IMR-90 (cell line): ENCODE results near the gene MBTPS1. TPM values are rescaled to one million over a fixed set of nuclear protein-coding genes. Genes with fewer than 3 reads are reported as not detected.

Experiments
- ATAC-seq: fragments of 200-7000 bp; cut with Tn5 transposase; 2 replicates; pipeline ENCODE4 v1.9.1; 2020; ENCODE audit warnings: low read depth, mild to moderate bottlenecking, moderate library complexity
- BruUV-seq: library from RNA; stranded (reverse); fragments of 400-500 nt; replicated peaks from 2 replicates; lab custom pipeline; 2021; lab: Mats Ljungman, UMichigan
- CTCF ChIA-PET: fragments of 300-600 bp; formaldehyde crosslinking; extraction: SDS; loops from one replicate; lab custom pipeline; 2021; ENCODE audit warnings: antibody characterized with exemption; lab: Yijun Ruan, JAX
- POLR2A ChIA-PET: fragments of 300-600 bp; sonication (Branson Sonifier 250); formaldehyde crosslinking; loops from one replicate; lab custom pipeline; 2022; ENCODE audit warnings: antibody characterized with exemption; ENCODE audit not compliant: unreplicated experiment; lab: Charles Lee
- DNase-seq: peaks from one replicate; pipeline ENCODE4 v3.0.0; 2013
- H2AFZ ChIP-seq: replicated peaks from 2 replicates; pipeline ENCODE3; 2013; ENCODE audit warnings: low read length, mild to moderate bottlenecking; ENCODE audit not compliant: poor library complexity
- H2AK5ac ChIP-seq: 2 replicates; pipeline ENCODE4 v1.6.1; 2013; ENCODE audit warnings: low read depth, low read length, inconsistent platforms
- H2AK9ac ChIP-seq: replicated peaks from 2 replicates; pipeline ENCODE3; 2013; ENCODE audit warnings: mild to moderate bottlenecking, low read depth, low read length, moderate library complexity; ENCODE audit not compliant: poor library complexity
- H2BK120ac ChIP-seq: 2 replicates; pipeline ENCODE4 v1.6.1; 2013; ENCODE audit warnings: low read depth, low read length, inconsistent platforms
- H2BK15ac ChIP-seq: 3 replicates; pipeline ENCODE4 v1.6.1; 2013; ENCODE audit warnings: low read depth, low read length, inconsistent platforms
- H2BK20ac ChIP-seq: 2 replicates; pipeline ENCODE4 v1.6.1; 2013; ENCODE audit warnings: low read depth, mild to moderate bottlenecking, inconsistent platforms, low read length, moderate library complexity
- H2BK5ac ChIP-seq: 2 replicates; pipeline ENCODE4 v1.6.1; 2013; ENCODE audit warnings: mild to moderate bottlenecking, low read depth, low read length, inconsistent platforms; ENCODE audit not compliant: poor library complexity, severe bottlenecking
- H3K14ac ChIP-seq: replicated peaks from 2 replicates; pipeline ENCODE4 v1.6.1; 2013; ENCODE audit warnings: low read depth, low read length, inconsistent platforms
- H3K18ac ChIP-seq: 2 replicates; pipeline ENCODE4 v1.6.1; 2013; ENCODE audit warnings: low read depth, low read length, control low read depth
- H3K23ac ChIP-seq: 2 replicates; pipeline ENCODE4 v1.6.1; 2013; ENCODE audit warnings: low read depth, low read length, inconsistent platforms
- H3K27ac ChIP-seq: 2 replicates; pipeline ENCODE4 v1.5.1; 2013; ENCODE audit warnings: mild to moderate bottlenecking, control low read depth, low read length; ENCODE audit not compliant: insufficient read depth
- H3K27me3 ChIP-seq: 2 replicates; pipeline ENCODE4 v1.6.1; 2013; ENCODE audit warnings: low read length; ENCODE audit not compliant: control insufficient read depth, insufficient read depth
- H3K36me3 ChIP-seq: 2 replicates; pipeline ENCODE4 v1.6.1; 2013; ENCODE audit warnings: low read length, mixed read lengths; ENCODE audit not compliant: control insufficient read depth, insufficient read depth
- H3K4ac ChIP-seq: 2 replicates; pipeline ENCODE4 v1.6.1; 2013; ENCODE audit warnings: low read depth, low read length, inconsistent platforms
- H3K4me1 ChIP-seq: 2 replicates; pipeline ENCODE4 v1.6.1; 2013; ENCODE audit warnings: low read length, mixed read lengths; ENCODE audit not compliant: control insufficient read depth, insufficient read depth
- H3K4me2 ChIP-seq: 2 replicates; pipeline ENCODE4 v1.6.1; 2013; ENCODE audit warnings: low read depth, mild to moderate bottlenecking, control low read depth, low read length, moderate library complexity
- H3K4me3 ChIP-seq: 2 replicates; pipeline ENCODE4 v1.5.1; 2013; ENCODE audit warnings: low read depth, mild to moderate bottlenecking, control low read depth, low read length, moderate library complexity; ENCODE audit not compliant: insufficient read depth
- H3K56ac ChIP-seq: 2 replicates; pipeline ENCODE4 v1.6.1; 2013; ENCODE audit warnings: low read length, inconsistent platforms; ENCODE audit not compliant: insufficient read depth; ENCODE audit errors: extremely low read depth
- H3K79me1 ChIP-seq, 2 experiments: 2 replicates each; pipeline ENCODE4 v1.6.1; 2013; ENCODE audit warnings: low read length in 2 of 2, inconsistent platforms in 1 of 2, low read depth in 1 of 2
- H3K9ac ChIP-seq: 2 replicates; pipeline ENCODE4 v1.6.1; 2013; ENCODE audit warnings: low read depth, low read length, control low read depth
- H3K9me1 ChIP-seq: 2 replicates; pipeline ENCODE4 v1.6.1; 2013; ENCODE audit warnings: low read length, inconsistent platforms; ENCODE audit not compliant: insufficient read depth
- H3K9me3 ChIP-seq: 2 replicates; pipeline ENCODE4 v1.6.1; 2013; ENCODE audit warnings: low read length; ENCODE audit not compliant: control insufficient read depth, insufficient read depth
- H4K20me1 ChIP-seq: 2 replicates; pipeline ENCODE4 v1.6.1; 2013; ENCODE audit warnings: low read length, inconsistent platforms; ENCODE audit not compliant: insufficient read depth
- H4K5ac ChIP-seq: 2 replicates; pipeline ENCODE4 v1.6.1; 2013; ENCODE audit warnings: mild to moderate bottlenecking, low read depth, low read length, control low read depth
- H4K8ac ChIP-seq, 2 experiments: 2 replicates each; pipeline ENCODE4 v1.6.1; 2013; ENCODE audit warnings: low read depth in 2 of 2, low read length in 2 of 2, control low read depth in 1 of 2, inconsistent platforms in 1 of 2
- H4K91ac ChIP-seq: 2 replicates; pipeline ENCODE4 v1.6.1; 2013; ENCODE audit warnings: low read depth, low read length, inconsistent platforms; ENCODE audit not compliant: insufficient read depth
- BHLHE40 ChIP-seq: fragments of 150-350 bp; IDR thresholded peaks from 2 replicates; pipeline ENCODE4 v1.6.1; 2016; ENCODE audit warnings: mild to moderate bottlenecking, low read depth, low read length
- CEBPB ChIP-seq: IDR thresholded peaks from 2 replicates; pipeline ENCODE4 v1.6.1; 2012; ENCODE audit warnings: low read depth, low read length, improper control_type of control experiment
- CHD1 ChIP-seq: IDR thresholded peaks from 2 replicates; pipeline ENCODE4 v1.6.1; 2012; ENCODE audit warnings: low read depth, low read length, improper control_type of control experiment
- CTCF ChIP-seq: conservative IDR thresholded peaks from 2 replicates; pipeline ENCODE4 v1.5.1; 2012; ENCODE audit warnings: mild to moderate bottlenecking, low read depth, low read length, improper control_type of control experiment
- ELK1 ChIP-seq: fragments of 150-350 bp; IDR thresholded peaks from 2 replicates; pipeline ENCODE4 v1.6.1; 2016; ENCODE audit warnings: low read depth, mild to moderate bottlenecking, low read length, moderate library complexity, borderline replicate concordance
- FOS ChIP-seq: fragments of 150-350 bp; IDR thresholded peaks from 2 replicates; pipeline ENCODE4 v1.6.1; 2016; ENCODE audit warnings: low read depth, low read length
- MAFK ChIP-seq: IDR thresholded peaks from 2 replicates; pipeline ENCODE4 v1.6.1; 2012; ENCODE audit warnings: low read depth, low read length, improper control_type of control experiment
- MAZ ChIP-seq: IDR thresholded peaks from 2 replicates; pipeline ENCODE4 v1.6.1; 2012; ENCODE audit warnings: low read depth, mild to moderate bottlenecking, low read length, improper control_type of control experiment, moderate library complexity, borderline replicate concordance
- MXI1 ChIP-seq: IDR thresholded peaks from 2 replicates; pipeline ENCODE4 v1.6.1; 2012; ENCODE audit warnings: low read depth, mild to moderate bottlenecking, low read length, moderate library complexity, borderline replicate concordance
- NFE2L2 ChIP-seq: fragments of 150-350 bp; IDR thresholded peaks from 2 replicates; pipeline ENCODE4 v1.6.1; 2016; ENCODE audit warnings: low read depth, mild to moderate bottlenecking, low read length
- POLR2A ChIP-seq: IDR thresholded peaks from 2 replicates; pipeline ENCODE4 v1.6.1; 2012; ENCODE audit warnings: mild to moderate bottlenecking, low read depth, low read length
- RAD21 ChIP-seq: IDR thresholded peaks from 2 replicates; pipeline ENCODE4 v1.6.1; 2012; ENCODE audit warnings: low read length, improper control_type of control experiment
- RCOR1 ChIP-seq: IDR thresholded peaks from 2 replicates; pipeline ENCODE4 v1.6.1; 2012; ENCODE audit warnings: mild to moderate bottlenecking, low read length, improper control_type of control experiment; ENCODE audit not compliant: insufficient replicate concordance
- RFX5 ChIP-seq: IDR thresholded peaks from 2 replicates; pipeline ENCODE4 v1.8.0; 2012; ENCODE audit warnings: low read depth, mild to moderate bottlenecking, low read length, moderate library complexity
- SMC3 ChIP-seq: fragments of 150-350 bp; IDR thresholded peaks from 2 replicates; pipeline ENCODE4 v1.6.1; 2016; ENCODE audit warnings: low read depth, mild to moderate bottlenecking, antibody characterized with exemption, low read length, moderate library complexity
- USF2 ChIP-seq: fragments of 150-350 bp; IDR thresholded peaks from 2 replicates; pipeline ENCODE4 v1.6.1; 2017; ENCODE audit warnings: mild to moderate bottlenecking, antibody characterized with exemption, low read length, low read depth
- WGBS, 2 experiments: methylation state at CpG; one replicate each; pipeline versions ENCODE4 v1.1.5 to v1.1.7; 2013; ENCODE audit warnings: missing lambda C conversion rate in 2 of 2; ENCODE audit not compliant: insufficient read length in 1 of 2; ENCODE audit errors: extremely low coverage in 2 of 2; 5-methylcytosine and 5-hydroxymethylcytosine counted together
- dilution Hi-C: fragments of 300-500 bp; cut with HindIII; formaldehyde crosslinking; loops from one replicate; pipeline ENCODE4 v1.14.3; 2018; ENCODE audit warnings: low sequenced_read_pairs; ENCODE audit not compliant: unreplicated experiment
- in situ Hi-C: fragments of 300-500 bp; cut with MboI; formaldehyde crosslinking; loops from 3 replicates; pipeline ENCODE4 v1.14.3; 2019; ENCODE audit warnings: low sequenced_read_pairs, inconsistent platforms, mixed read lengths
- intact Hi-C: fragments of 100-400 bp; cut with micrococcal nuclease; formaldehyde crosslinking; loops from 2 replicates; pipeline ENCODE4 v1.10.0; 2022
- polyA plus RNA-seq, 3 experiments: library from polyadenylated mRNA; depleted of rRNA; stranded (reverse); fragments of >200 nt; gene quantifications; 2 replicates each; pipeline ENCODE4 v1.2.3, GENCODE V29; 2012; ENCODE audit warnings: low replicate concordance in 1 of 3
- total RNA-seq: library from RNA; depleted of rRNA; stranded (reverse); fragments of >200 nt; gene quantifications from 2 replicates; pipeline ENCODE4 v1.2.3, GENCODE V29; 2012

MBTPS1 gene
- total and polyA plus RNA-seq, 2 of the 4 experiments (the other 2 are of a cell fraction), result 59.0 to 70.4 TPM

DNA sequence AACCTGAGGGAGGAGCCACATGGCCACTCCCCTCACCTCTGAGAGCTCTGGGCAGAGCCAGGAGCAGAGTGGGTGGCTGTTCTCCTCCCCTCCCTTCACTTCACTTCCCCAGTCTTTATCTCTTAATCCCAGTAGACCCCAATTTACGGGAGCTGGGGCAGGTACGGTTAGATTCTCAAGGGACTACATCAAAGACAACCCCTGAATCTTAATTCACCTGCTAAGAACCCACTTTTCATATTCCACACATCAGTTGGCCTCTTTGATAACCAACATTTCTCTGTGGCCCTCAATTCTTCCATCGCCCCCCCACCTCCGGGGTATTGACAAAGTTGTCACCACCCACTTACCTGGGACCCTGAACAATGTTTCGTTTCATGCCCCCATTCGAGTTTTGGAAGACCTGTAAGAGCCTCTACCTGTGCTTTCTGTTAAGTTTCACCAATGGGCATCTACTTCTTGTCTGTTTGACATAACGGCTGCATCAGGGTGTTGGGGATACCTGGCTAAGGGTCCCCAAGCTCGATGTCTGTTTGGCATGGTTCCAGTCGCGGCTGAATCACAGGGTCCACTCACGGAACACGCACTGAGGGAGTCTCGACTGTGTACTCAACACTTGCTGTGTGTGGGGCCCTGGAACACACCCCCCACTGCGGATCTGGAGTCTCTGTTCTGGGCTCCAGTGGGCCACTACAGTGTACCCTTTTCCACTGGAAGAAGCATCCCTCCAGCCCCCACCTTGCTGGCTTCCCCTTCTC lies 102.0 kb downstream of the MBTPS1 start:
- H2BK15ac ChIP-seq, result no peak overlapping the region
- no peak for DNase-seq
- H3K27me3 ChIP-seq, result peaks cover 40% of the 10 kb centered on the region
- no peaks in the 10 kb centered on the region for H3K9me1 ChIP-seq
- no peak overlapping the region for H3K4me3 ChIP-seq
- no peak overlapping the region for H3K23ac ChIP-seq
- H2BK120ac ChIP-seq, result no peak overlapping the region
- no peak overlapping the region for H3K56ac ChIP-seq
- H4K91ac ChIP-seq, result no peak overlapping the region
- no peak for TF ChIP-seq RAD21
- no peak for TF ChIP-seq POLR2A
- no peak for TF ChIP-seq CHD1
- no peak for TF ChIP-seq MXI1
- TF ChIP-seq RFX5, result no peak
- TF ChIP-seq FOS, result no peak
- no peak for TF ChIP-seq CTCF
- TF ChIP-seq NFE2L2, result no peak
- no peak for TF ChIP-seq ELK1
- TF ChIP-seq BHLHE40, result no peak
- TF ChIP-seq SMC3, result no peak
- no peak for TF ChIP-seq MAZ
- TF ChIP-seq USF2, result no peak
- no peak for TF ChIP-seq MAFK
- TF ChIP-seq RCOR1, result no peak
- no peak for TF ChIP-seq CEBPB
- no peak overlapping the region for H3K4ac ChIP-seq
- H3K9ac ChIP-seq, result no peak overlapping the region
- no peak overlapping the region for H4K8ac ChIP-seq
- no peak overlapping the region for H2BK5ac ChIP-seq
- ChIA-PET CTCF (interaction anchor here (0.6 kb wide), 1 partner anchor 31 kb away, joined by 3 read pairs; no protein-coding TSS in a partner anchor), POLR2A (no interaction called here)
- peak overlapping the region; percentile 42 for H2AK9ac ChIP-seq
- no peak overlapping the region for H4K5ac ChIP-seq
- intact Hi-C loops (no loop called here), dilution Hi-C loops (no loop called here), in situ Hi-C loops (no loop called here)
- H3K36me3 ChIP-seq, result no peaks in the 10 kb centered on the region
- H3K18ac ChIP-seq, result no peak overlapping the region
- ATAC-seq, result no peak
- H3K79me1 ChIP-seq, result no peaks in the 10 kb centered on the region
- no peak overlapping the region for H3K14ac ChIP-seq
- H3K4me2 ChIP-seq, result no peak overlapping the region
- H2BK20ac ChIP-seq, result no peak overlapping the region
- no peak overlapping the region for H2AK5ac ChIP-seq
- H3K9me3 ChIP-seq, result no peaks in the 10 kb centered on the region
- no TSS peak for BruUV-seq
- no peaks in the 10 kb centered on the region for H4K20me1 ChIP-seq
- H3K27ac ChIP-seq, result no peak overlapping the region
- no peak overlapping the region for H2AFZ ChIP-seq
- 71% methylated on average over 4 of the region's 14 CpGs; no CpG with 5 or more reads in 1 of the 2 experiments for WGBS, 2 experiments
- no peaks in the 10 kb centered on the region for H3K4me1 ChIP-seq
